Ecto neural progenitor cell (in vitro differentiated cells): ENCODE measurements around the gene RPS8.
"Not testable (repeated sequence)": the region's sequence is repeated elsewhere in the genome, so short reads cannot be mapped to it uniquely, and the experiment has no call there.

Experiments used
- DNase-seq: peaks from one replicate; pipeline ENCODE4 v3.0.0-alpha.2; 2018; ENCODE audit warnings: low spot score

Gene RPS8

GRCh38 chr1:44775078-44775929 is at the start of gene RPS8:
Gene RPS8, plus strand, starts transcription at chr1:44775540. Its CDS starts 57 bp downstream, at chr1:44775597.
- DNase-seq: peak; percentile 95

- peak; percentile 93 for DNase-seq
Observed at GRCh38 chr1:44730741-44731512, 44.4 kb upstream of the RPS8 start, which contains the start of gene RNU5D-1. Gene RNU5D-1, minus strand, starts transcription at chr1:44731170.

- DNase-seq: no peak
Observed at GRCh38 chr1:44733365-44733764, 42.0 kb upstream of the RPS8 start.

- DNase-seq: no peak
Observed at GRCh38 chr1:44733784-44734183, 41.6 kb upstream of the RPS8 start.

- DNase-seq: no peak
Observed at GRCh38 chr1:44735992-44736391, 39.3 kb upstream of the RPS8 start.

GRCh38 chr1:44738953-44739306 is 36.4 kb upstream of the RPS8 start:
- DNase-seq: not testable (repeated sequence)

- peak; percentile 94 for DNase-seq
Observed at GRCh38 chr1:44739307-44740178, 35.8 kb upstream of the RPS8 start, which contains the start of gene KIF2C. Gene KIF2C, plus strand, starts transcription at chr1:44739837. Its CDS starts 96 bp downstream, at chr1:44739933.

GRCh38 chr1:44740179-44740617 is 35.1 kb upstream of the RPS8 start:
- DNase-seq: no peak

GRCh38 chr1:44743211-44743610 is 32.1 kb upstream of the RPS8 start:
- DNase-seq: no peak

GRCh38 chr1:44747878-44748277 is 27.5 kb upstream of the RPS8 start:
- no peak for DNase-seq

- DNase-seq: no peak
Observed at GRCh38 chr1:44757420-44757819, 17.9 kb upstream of the RPS8 start.

GRCh38 chr1:44759077-44759476 is 16.3 kb upstream of the RPS8 start:
- no peak for DNase-seq

- no peak for DNase-seq
Observed at GRCh38 chr1:44760876-44761275, 14.5 kb upstream of the RPS8 start.

GRCh38 chr1:44766421-44766820 is 8.9 kb upstream of the RPS8 start:
- not testable (repeated sequence) for DNase-seq

GRCh38 chr1:44775930-44776729 is 790 bp downstream of the RPS8 start:
- DNase-seq: no peak

- no peak for DNase-seq
Observed at GRCh38 chr1:44776730-44777068, 1.4 kb downstream of the RPS8 start.

- DNase-seq: no peak
Observed at GRCh38 chr1:44777547-44777946, 2.2 kb downstream of the RPS8 start.

- no peak for DNase-seq
Observed at GRCh38 chr1:44777969-44778635, 2.8 kb downstream of the RPS8 start.

GRCh38 chr1:44778705-44779576 is 3.6 kb downstream of the RPS8 start:
- DNase-seq: no peak
